Hippocampal formation (tissue), 2 donors: Measurements from ENCODE around the gene USP32.
A peak's percentile ranks its signal among the peaks of the same experiment; 100 is the strongest.

Experiments used
- DNase-seq, 2 donors: peaks; one replicate each; lab custom pipeline; 2025; lab: John Stamatoyannopoulos, UW

USP32 gene

GRCh38 chr17:60154616-60155426, 237.1 kb downstream of the USP32 start:
- peak in 1 of 2 donors; percentile 24 for DNase-seq

GRCh38 chr17:60153606-60154390, 238.1 kb downstream of the USP32 start:
- no peak for DNase-seq

- DNase-seq, result no peak
Observed at GRCh38 chr17:60151355-60151754, 240.6 kb downstream of the USP32 start.

- DNase-seq, result no peak
Observed at GRCh38 chr17:60149691-60150582, 242.0 kb downstream of the USP32 start, which contains the start of gene CA4. Gene CA4, plus strand, starts transcription at chr17:60149973. Its CDS starts 62 bp downstream, at chr17:60150035.

GRCh38 chr17:60148373-60148772, 243.6 kb downstream of the USP32 start:
- no peak for DNase-seq

GRCh38 chr17:60147553-60148223, 244.2 kb downstream of the USP32 start:
- DNase-seq, result no peak

GRCh38 chr17:60146206-60146605, 245.7 kb downstream of the USP32 start:
- no peak for DNase-seq

- DNase-seq, result no peak
Observed at GRCh38 chr17:60145006-60145935, 246.7 kb downstream of the USP32 start.

- DNase-seq, result peak; percentile 72 to 77
Observed at GRCh38 chr17:60142872-60143499, 248.9 kb downstream of the USP32 start.

- DNase-seq, result no peak
Observed at GRCh38 chr17:60141111-60142018, 250.6 kb downstream of the USP32 start.

- peak in 1 of 2 donors; percentile 41 for DNase-seq
Observed at GRCh38 chr17:60139438-60140285, 252.3 kb downstream of the USP32 start.

GRCh38 chr17:60138769-60139437, 253.0 kb downstream of the USP32 start:
- DNase-seq, result no peak

GRCh38 chr17:60137731-60138130, 254.2 kb downstream of the USP32 start:
- no peak for DNase-seq

- DNase-seq, result no peak
Observed at GRCh38 chr17:60135951-60136666, 255.8 kb downstream of the USP32 start.

GRCh38 chr17:60135151-60135950, 256.6 kb downstream of the USP32 start:
- DNase-seq, result peak; percentile 84 to 85
